Astrocyte (in vitro differentiated cells and primary cell): Measurements from ENCODE around the gene IQCK.

Experiments
- CTCF ChIP-seq: IDR thresholded peaks from 2 replicates; pipeline ENCODE4 v1.5.1; 2011; ENCODE audit warnings: low read depth, mild to moderate bottlenecking, inconsistent platforms, low read length, moderate library complexity; ENCODE audit not compliant: insufficient read depth
- EZH2 ChIP-seq: IDR thresholded peaks from 2 replicates; pipeline ENCODE4 v1.6.1; 2012; ENCODE audit warnings: mild to moderate bottlenecking, low read length, inconsistent platforms; ENCODE audit not compliant: insufficient read depth

DNA sequence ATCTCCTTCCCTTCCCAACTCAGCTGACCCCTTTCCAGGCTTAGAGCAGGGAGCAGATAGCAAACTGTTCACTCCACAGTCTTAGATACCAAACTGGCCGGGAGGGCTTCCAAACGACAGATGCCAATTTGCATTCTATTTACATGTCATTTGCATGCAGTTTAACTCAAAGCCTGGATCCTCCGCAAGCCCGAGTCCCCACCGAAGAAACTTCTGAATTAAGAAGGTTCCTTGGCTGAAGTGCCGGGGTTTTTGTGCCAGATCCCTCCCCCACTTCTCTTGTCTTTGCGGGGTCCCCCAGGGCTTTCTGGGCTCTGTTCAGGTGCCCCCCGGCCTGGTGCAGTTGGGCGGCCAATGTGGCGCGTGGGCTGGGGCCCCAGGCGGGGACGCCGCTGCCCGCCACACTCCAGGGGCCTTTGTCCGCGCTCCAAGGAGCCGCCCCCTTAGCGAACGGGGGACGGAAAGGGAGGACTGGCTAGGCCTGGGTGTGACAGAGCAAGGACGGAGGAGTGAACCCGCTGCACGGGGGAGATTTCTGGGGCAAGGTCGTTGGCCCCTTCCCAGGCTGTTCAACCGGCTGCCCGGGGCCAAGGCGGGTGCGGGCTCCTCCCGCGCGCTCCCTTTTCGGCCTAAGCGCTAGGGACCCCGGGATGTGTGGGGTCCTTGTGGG lies 165.4 kb downstream of the IQCK start:
- no peak for TF ChIP-seq CTCF
- peak; percentile 87 for TF ChIP-seq EZH2
